Omental fat pad (tissue), 4 donors: ENCODE results near the gene GRHL3. TPM values are rescaled to one million over a fixed set of nuclear protein-coding genes. Genes with fewer than 3 reads are reported as not detected.
"Not testable (repeated sequence)": the region's sequence is repeated elsewhere in the genome, so short reads cannot be mapped to it uniquely, and the experiment has no call there.

Source experiments
- ATAC-seq: fragments of 150-250 bp; one replicate; pipeline ENCODE4 v1.9.1; 2016; ENCODE audit warnings: mild to moderate bottlenecking, moderate library complexity; ENCODE audit not compliant: low FRiP score
- DNase-seq: peaks from one replicate; pipeline ENCODE4 v3.0.0-alpha.2; 2019; ENCODE audit warnings: low spot score
- total RNA-seq, 4 donors: library from RNA; depleted of rRNA; stranded (reverse); fragments of >200 nt; gene quantifications; one replicate each; pipeline ENCODE4 v1.1.0, GENCODE V29; 2016
- TF ChIP-seq, protein P1 (sequence below), 3 donors: fragments of 450-650 bp; IDR thresholded peaks; one replicate each; pipeline ENCODE4 v1.5.1; 2016 to 2017; ENCODE audit warnings: antibody characterized with exemption in 3 of 3, mild to moderate bottlenecking in 3 of 3, moderate library complexity in 2 of 3

GRHL3 gene
- total RNA-seq, 4 donors from 2014 or later = 0.44 to 3.3 (median 0.66) TPM

GRCh38 chr1:24286246-24287010 lies 32.7 kb upstream of the GRHL3 start:
- TF ChIP-seq, protein P1, sequence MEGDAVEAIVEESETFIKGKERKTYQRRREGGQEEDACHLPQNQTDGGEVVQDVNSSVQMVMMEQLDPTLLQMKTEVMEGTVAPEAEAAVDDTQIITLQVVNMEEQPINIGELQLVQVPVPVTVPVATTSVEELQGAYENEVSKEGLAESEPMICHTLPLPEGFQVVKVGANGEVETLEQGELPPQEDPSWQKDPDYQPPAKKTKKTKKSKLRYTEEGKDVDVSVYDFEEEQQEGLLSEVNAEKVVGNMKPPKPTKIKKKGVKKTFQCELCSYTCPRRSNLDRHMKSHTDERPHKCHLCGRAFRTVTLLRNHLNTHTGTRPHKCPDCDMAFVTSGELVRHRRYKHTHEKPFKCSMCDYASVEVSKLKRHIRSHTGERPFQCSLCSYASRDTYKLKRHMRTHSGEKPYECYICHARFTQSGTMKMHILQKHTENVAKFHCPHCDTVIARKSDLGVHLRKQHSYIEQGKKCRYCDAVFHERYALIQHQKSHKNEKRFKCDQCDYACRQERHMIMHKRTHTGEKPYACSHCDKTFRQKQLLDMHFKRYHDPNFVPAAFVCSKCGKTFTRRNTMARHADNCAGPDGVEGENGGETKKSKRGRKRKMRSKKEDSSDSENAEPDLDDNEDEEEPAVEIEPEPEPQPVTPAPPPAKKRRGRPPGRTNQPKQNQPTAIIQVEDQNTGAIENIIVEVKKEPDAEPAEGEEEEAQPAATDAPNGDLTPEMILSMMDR (IDR thresholded peaks at IDR 0.05) = no peak
- no peak for ATAC-seq
- DNase-seq = no peak

DNA sequence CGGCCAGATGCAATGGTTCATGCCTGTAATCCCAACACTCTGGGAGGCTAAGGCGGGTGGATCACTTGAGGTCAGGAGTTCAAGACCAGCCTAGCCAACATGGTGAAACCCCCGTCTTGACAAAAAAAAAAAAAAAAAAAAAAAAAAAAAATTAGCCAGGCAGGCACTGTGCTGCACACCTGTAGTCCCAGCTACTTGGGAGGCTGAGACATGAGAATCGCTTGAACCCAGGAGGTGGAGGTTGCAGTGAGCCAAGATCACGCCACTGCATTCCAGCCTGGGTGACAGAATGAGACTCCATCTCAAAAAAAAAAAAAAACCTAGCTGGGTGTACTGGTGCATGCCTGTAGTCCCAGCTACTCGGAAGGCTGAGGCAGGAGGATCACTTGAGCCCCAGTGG lies 31.4 kb upstream of the GRHL3 start:
- not testable (repeated sequence) for DNase-seq, ATAC-seq

DNA sequence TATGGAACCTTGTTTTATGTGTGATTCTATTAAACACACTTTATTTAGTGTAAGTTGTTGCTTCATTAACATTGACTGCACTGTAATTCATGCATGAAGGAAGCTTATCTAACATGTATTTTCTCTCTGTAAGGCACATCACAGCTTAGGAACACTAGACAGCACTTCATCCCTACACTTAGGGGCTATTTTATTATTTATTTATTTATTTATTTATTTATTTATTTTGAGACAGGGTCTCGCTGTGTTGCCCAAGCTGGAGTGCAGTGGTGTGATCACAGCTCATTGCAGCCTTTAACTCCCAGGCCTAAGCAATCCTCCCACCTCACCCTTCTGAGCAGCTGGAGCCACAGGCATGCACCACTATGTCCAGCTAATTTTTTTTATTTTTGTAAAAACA lies 30.7 kb upstream of the GRHL3 start:
- no peak for ATAC-seq
- no peak for DNase-seq
- TF ChIP-seq, protein P1 (IDR thresholded peaks at IDR 0.05) = no peak

- ATAC-seq (peak; percentile 41), DNase-seq (peak; percentile 59)
- TF ChIP-seq, protein P1 (IDR thresholded peaks at IDR 0.05) = no peak
These were observed 29.1 kb upstream of the GRHL3 start for GRCh38 chr1:24289937-24290595.

DNA sequence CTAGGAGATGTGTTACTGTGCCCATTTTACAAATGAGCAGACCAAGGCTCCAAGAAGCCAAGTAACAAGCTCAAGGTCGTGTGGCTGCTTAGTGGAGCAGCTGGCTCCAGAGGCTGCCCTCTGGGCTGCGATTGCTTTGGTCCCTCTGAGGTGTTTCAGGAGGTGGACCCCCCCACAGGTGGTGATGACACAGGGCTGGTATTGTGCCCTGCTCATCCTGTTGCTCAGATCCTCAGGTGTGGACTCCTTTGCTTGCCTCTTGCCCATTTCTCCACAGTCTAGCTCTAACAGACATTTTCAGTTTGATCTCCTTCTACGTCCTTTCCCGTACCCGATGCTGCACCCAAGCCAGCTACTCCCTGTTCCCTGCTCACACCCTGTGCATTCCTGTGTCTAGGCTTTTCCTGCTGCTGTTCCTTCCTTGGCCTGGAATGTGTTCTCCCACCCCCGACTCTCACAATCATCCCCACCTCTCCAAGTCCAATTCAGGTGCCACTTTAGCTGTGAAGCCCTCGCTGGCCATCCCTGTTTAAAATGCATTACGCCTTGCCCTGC lies 28.1 kb upstream of the GRHL3 start:
- DNase-seq (no peak), ATAC-seq (no peak)
- TF ChIP-seq, protein P1 (IDR thresholded peaks at IDR 0.05) = no peak

DNA sequence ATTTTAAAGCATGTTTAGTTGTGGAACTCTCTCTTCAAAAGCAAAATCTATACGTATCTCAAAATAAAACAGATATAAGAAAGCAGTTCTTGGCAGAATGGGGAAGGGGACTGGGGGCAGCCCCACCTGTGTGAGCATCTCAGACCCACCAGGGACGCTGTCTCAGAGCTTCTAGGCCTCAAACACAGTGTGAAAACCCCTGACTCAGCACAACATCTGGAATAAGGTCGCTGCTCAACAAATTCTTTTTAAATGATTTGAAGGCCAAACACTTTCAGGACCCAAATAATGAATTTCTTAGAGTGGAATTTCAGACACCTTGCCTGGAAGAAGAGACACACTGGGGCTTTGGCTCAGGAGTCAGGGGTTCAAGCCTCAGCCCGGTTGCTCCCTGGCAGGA lies 27.1 kb upstream of the GRHL3 start:
- TF ChIP-seq, protein P1 (IDR thresholded peaks at IDR 0.05) = no peak
- no peak for DNase-seq
- no peak for ATAC-seq

DNA sequence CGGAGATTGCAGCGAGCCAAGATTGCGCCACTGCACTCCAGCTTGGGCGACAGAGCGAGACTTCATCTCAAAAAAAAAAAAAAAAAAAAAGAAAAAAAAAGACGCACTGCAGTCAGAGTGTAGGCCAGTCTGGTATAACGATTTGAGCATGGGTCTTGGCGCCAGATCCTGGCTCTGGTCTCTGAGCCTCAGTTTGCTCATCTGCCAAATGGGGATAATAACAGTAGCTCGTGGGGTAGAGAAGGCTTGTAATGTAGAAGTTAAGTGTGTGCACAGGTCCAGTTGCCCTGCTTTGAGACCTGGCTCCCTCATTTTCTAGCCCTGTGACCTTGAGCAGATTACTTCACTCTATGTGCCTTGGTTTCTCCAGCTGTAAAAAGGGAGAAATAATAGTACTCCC lies 26.3 kb upstream of the GRHL3 start:
- DNase-seq (no peak), ATAC-seq (no peak)
- TF ChIP-seq, protein P1 (IDR thresholded peaks at IDR 0.05) = no peak
